Measurements from ENCODE around the gene BABAM2. TPM values are rescaled to one million over a fixed set of nuclear protein-coding genes. Genes with fewer than 3 reads are reported as not detected.
A peak's percentile ranks its signal among the peaks of the same experiment; 100 is the strongest.

The BABAM2 gene
- total RNA-seq, 2 donors from 2014 or later: 53.8 to 66.6 TPM

DNA sequence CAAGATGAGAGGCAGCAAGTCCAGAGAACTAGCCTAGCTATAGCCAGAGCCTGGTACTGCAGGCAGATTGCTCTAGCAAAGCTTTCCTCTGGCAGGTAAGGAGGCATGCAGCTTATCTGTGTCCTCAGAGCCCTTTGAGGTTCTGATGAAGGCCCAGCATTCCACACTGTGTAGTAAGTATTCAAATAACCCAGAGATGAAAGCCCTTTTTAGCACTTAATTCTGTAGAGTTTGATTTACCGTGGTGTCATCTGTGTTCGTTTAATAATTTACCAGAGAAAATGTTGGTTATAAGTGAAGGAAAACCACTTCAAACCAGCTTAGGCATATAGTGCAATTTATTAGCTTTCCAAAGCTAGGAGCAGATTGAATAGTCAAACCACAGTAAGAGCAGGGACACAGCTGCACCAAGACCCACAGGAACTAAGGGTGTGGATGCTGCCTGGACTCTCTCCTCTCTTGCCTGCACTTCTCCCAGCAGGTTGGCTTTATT, 226.6 kb downstream of the BABAM2 start:
- no peaks in the 10 kb centered on the region for H3K9me3 Mint-ChIP-seq
- peaks cover 20 to 25% of the 10 kb centered on the region in 2 donors for H3K4me1 Mint-ChIP-seq (ENCODE audit: low read depth in 2 of 2)
- H3K27ac Mint-ChIP-seq: no peak overlapping the region

DNA sequence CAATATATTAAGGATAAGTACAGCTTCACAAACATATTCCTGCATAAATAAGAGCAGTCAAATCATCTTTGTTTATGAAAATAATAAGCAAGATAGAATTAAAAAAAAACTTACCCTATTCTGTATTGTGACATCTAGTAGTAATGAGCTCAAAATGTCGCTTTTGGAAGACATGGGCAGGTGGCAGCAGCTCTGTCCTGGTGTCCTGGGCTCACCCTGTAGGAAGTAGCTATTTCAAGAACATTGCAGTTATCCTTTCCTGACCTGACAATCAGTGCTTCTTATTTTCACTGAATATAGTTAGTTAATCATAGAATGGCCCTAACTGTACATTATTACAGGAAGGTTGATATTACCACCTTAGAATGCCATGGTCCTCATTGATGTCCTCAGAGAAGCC, 229.1 kb downstream of the BABAM2 start:
- Mint-ChIP-seq H3K27ac (no peak overlapping the region), H3K9me3 (no peaks in the 10 kb centered on the region), H3K4me3 (no peak overlapping the region), H3K4me1 (ENCODE audit: low read depth in 2 of 2) (peaks cover 9 to 13% of the 10 kb centered on the region in 2 donors), H3K36me3 (no peaks in the 10 kb centered on the region), H3K27me3 (no peaks in the 10 kb centered on the region)
- DNase-seq (ENCODE audit: low spot score) (no peak), ATAC-seq (no peak)

More for the DNA sequence above, 226.6 kb downstream of the BABAM2 start:
- DNase-seq (ENCODE audit: low spot score) (no peak), ATAC-seq (no peak)
- Mint-ChIP-seq H3K36me3 (no peaks in the 10 kb centered on the region), H3K4me3 (no peak overlapping the region), H3K27me3 (no peaks in the 10 kb centered on the region)

DNA sequence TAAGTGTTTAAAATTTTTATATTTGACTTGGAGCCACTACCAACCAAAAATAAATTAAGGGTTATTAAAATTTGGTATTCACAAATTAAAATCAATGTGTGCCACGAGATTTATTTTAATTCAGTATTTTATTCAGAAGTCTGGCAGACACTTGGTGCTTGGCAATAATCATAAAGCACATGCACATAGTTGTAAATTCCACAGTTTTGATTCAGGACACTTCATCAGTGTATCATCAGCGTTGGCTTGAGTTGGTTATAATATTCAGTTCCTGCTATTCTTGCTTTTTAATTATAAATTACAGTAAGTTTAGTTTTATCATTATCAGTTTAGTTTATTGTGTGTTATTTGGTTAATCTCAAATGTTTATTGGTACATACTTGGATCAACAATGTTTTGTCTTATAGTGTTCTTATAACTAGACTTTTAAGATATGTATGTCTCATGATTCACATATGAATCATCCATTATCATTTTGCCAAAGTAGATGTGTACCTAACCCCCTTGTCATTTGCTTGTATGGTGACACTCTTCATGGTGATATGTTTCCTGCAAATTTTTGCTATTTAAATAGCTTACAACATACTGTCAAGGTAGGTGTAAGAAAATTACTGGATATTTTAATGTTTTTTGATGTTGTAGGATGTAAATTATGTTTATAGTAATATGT, 237.9 kb downstream of the BABAM2 start:
- ATAC-seq (no peak), DNase-seq (ENCODE audit: low spot score) (no peak)
- Mint-ChIP-seq H3K27ac (no peak overlapping the region), H3K27me3 (no peaks in the 10 kb centered on the region), H3K4me1 (ENCODE audit: low read depth in 2 of 2) (peaks cover 0 to 3% of the 10 kb centered on the region in 2 donors), H3K4me3 (no peak overlapping the region), H3K9me3 (no peaks in the 10 kb centered on the region), H3K36me3 (peaks cover 11% of the 10 kb centered on the region)

DNA sequence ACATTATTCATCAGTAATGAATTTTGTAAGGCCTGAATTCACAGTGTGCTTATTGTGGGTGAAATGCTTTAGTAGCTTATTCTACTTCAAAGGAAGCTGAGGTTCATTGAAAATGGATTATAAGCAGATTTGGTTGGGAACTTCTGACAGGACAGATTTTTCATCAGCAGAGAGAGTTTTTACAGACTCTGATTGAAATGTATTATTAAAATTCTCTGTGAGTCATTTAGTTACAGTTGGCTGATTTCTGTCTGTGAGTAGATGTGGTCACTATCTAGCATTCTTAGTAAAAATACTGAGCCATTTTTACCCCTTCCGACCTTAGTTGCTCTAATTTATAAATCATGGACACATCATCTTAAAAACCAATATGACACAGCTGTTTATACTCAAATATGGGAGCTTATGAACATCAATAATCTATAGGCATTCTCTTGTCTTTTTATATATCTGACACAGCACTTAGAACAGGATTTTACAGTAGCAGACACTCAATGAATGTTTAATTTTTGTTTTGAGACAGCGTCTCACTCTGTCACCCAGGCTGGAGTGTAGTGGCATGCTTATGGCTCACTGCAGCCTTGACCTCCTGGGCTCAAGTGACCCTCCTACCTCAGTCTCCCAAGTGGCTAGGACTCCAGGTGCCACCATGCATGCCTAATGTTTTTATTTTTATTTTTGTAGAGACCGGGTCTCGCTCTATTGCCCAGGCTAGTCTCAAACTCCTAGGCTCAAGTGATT, 239.6 kb downstream of the BABAM2 start:
- no peak for ATAC-seq
- H3K4me1 Mint-ChIP-seq (ENCODE audit: low read depth in 2 of 2): peaks cover 12 to 15% of the 10 kb centered on the region in 2 donors
- H3K36me3 Mint-ChIP-seq: peaks cover 11% of the 10 kb centered on the region
- no peaks in the 10 kb centered on the region for H3K27me3 Mint-ChIP-seq
- no peak overlapping the region for H3K4me3 Mint-ChIP-seq
- DNase-seq (ENCODE audit: low spot score): no peak
- no peaks in the 10 kb centered on the region for H3K9me3 Mint-ChIP-seq
- H3K27ac Mint-ChIP-seq: no peak overlapping the region

DNA sequence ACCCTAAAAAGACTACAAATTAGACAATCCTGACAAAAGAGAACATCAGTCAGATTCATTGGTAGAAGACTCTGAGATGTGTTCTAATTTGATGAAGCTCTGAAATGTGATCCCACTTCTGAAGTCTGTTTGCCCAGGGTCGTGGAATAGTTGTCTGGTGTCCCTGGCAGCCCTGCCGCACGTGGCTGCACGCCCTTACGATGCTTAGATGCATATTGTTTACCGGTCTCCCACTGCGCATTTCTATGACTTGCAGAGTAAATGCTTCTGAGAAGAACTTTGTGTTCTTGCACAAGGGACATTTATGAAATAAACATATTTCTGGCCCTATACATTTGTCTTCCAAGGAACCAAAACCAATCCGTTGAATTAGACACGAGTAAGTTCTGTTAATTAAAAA, 243.2 kb downstream of the BABAM2 start:
- no peak overlapping the region for H3K4me3 Mint-ChIP-seq
- H3K9me3 Mint-ChIP-seq: no peaks in the 10 kb centered on the region
- H3K27ac Mint-ChIP-seq: peak overlapping the region in 1 of 2 donors; percentile 22
- no peaks in the 10 kb centered on the region for H3K27me3 Mint-ChIP-seq
- DNase-seq (ENCODE audit: low spot score): no peak
- ATAC-seq: no peak
- H3K36me3 Mint-ChIP-seq: peaks cover 5% of the 10 kb centered on the region
- peaks cover 27 to 28% of the 10 kb centered on the region in 2 donors for H3K4me1 Mint-ChIP-seq (ENCODE audit: low read depth in 2 of 2)

DNA sequence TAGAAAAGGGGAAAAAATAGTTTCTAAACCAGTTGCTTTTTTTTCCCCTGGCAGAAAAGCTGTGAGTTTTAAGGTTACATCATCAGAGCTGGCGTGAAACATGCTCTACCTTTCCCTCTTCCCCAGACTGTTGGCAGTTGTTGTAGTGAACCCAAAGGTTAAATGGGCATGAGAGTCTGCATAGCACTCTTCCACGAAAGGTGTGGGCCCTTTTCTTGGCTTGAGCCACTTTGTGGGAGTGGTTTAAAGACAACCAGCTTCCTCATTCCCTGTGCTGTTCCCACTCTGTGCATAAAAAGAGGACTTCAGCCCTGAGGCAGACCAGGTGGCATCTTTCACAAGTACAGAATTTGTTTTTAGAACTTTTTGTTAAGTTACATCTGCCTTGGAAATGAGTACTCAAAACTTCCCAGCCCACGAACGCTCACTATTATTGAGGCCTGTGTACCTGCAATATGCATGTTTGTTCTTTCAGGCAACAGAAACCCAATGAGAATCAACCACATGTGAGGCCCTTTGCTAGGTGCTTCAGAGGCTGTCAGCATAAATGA, 243.8 kb downstream of the BABAM2 start:
- no peak for DNase-seq (ENCODE audit: low spot score)

DNA sequence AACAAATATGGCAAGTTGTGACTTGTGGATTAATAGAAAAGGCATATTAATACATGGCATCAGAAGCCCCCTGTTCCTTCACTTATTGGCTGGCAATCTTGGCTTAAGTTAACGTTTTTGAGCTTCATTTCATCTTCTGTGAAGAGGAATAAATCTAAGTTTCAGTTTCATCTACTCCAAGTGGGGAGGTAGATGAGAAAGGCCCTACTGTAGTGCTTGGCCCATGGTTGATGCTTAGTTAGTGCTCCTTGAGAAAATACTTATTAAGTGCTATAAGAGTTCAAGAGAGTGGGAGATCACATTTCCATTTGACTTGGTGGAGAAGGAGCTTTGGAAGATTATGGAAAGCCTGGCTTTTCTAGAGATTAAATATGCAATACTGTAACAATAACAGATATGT, 244.3 kb downstream of the BABAM2 start:
- Mint-ChIP-seq H3K27ac (peak overlapping the region; percentile 1 to 22), H3K4me3 (peak overlapping the region; percentile 21), H3K36me3 (peaks cover 5% of the 10 kb centered on the region), H3K9me3 (no peaks in the 10 kb centered on the region), H3K27me3 (no peaks in the 10 kb centered on the region), H3K4me1 (ENCODE audit: low read depth in 2 of 2) (peaks cover 27 to 28% of the 10 kb centered on the region in 2 donors)
- no peak for DNase-seq (ENCODE audit: low spot score)
- no peak for ATAC-seq

More for the DNA sequence above, 243.8 kb downstream of the BABAM2 start:
- Mint-ChIP-seq H3K27me3 (no peaks in the 10 kb centered on the region), H3K36me3 (peaks cover 5% of the 10 kb centered on the region), H3K9me3 (no peaks in the 10 kb centered on the region), H3K27ac (peak overlapping the region; percentile 1 to 22), H3K4me3 (peak overlapping the region; percentile 21), H3K4me1 (ENCODE audit: low read depth in 2 of 2) (peaks cover 27 to 28% of the 10 kb centered on the region in 2 donors)
- ATAC-seq: no peak

DNA sequence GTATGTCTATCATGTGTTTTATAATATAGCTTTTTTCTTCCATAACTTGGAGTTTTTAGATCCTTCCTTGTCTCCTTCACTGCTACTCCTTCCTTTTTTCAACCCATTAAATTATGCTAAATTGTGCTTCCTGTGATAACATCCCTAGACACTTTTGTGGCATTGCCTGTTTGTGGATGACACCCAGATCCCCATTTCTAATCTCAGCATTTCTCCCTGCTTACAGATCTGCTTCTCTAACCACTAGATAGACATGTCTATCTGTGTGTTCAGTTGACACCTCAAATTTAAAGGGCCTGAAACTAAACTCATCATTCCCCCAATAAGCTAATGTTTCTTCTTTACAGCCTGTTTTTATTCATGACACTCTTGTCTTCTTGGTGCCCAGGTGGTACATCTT, 244.8 kb downstream of the BABAM2 start:
- peak overlapping the region; percentile 1 to 22 for H3K27ac Mint-ChIP-seq
- peaks cover 5% of the 10 kb centered on the region for H3K36me3 Mint-ChIP-seq
- H3K4me1 Mint-ChIP-seq (ENCODE audit: low read depth in 2 of 2): peaks cover 27 to 28% of the 10 kb centered on the region in 2 donors
- ATAC-seq: no peak
- H3K27me3 Mint-ChIP-seq: no peaks in the 10 kb centered on the region
- no peaks in the 10 kb centered on the region for H3K9me3 Mint-ChIP-seq
- DNase-seq (ENCODE audit: low spot score): no peak
- H3K4me3 Mint-ChIP-seq: peak overlapping the region; percentile 21

DNA sequence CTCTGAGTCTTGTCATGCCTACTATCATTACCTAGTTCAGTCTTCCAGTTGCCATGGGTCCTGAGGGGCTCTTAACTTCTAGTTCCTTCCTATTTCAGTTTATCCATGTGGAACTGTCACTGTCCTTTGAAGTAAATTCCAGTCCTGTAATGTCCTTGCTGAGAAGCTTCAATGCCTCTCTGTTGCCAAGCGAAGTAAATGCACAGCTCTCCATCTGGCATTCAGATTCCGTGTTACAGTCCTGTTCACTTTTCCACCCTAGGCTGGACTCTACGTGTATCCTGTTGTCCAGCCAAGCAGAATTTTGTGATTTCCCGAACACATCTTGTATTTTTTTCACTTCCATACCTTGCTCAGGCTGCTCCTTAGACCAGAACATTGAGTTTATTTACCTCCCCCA, 245.3 kb downstream of the BABAM2 start:
- H3K27ac Mint-ChIP-seq: peak overlapping the region; percentile 1 to 22

DNA sequence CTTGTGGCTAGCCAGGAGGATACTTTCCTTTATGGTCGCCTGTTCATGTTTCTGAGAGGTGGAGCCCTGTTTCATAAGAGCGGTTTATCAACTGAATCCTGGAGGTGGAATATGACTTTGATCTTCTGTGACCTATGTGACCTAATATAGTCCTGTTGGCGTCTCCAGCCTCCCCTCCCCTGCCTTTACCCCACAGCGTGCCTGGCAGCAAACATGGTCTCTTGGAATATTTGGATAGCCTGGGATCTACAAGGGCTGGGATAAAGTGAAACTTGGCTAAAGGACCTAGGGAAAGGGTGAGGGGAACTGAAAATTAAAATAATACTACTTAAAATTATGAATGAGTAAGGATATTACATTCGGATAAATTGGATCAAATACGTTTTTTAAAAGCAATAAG, 246.0 kb downstream of the BABAM2 start:
- peaks cover 5% of the 10 kb centered on the region for H3K36me3 Mint-ChIP-seq
- peak overlapping the region in 1 of 2 donors; percentile 22 for H3K27ac Mint-ChIP-seq
- H3K4me1 Mint-ChIP-seq (ENCODE audit: low read depth in 2 of 2): peaks cover 27 to 30% of the 10 kb centered on the region in 2 donors
- DNase-seq (ENCODE audit: low spot score): no peak
- ATAC-seq: no peak
- H3K4me3 Mint-ChIP-seq: no peak overlapping the region
- H3K9me3 Mint-ChIP-seq: no peaks in the 10 kb centered on the region
- H3K27me3 Mint-ChIP-seq: no peaks in the 10 kb centered on the region

More for the DNA sequence above, 245.3 kb downstream of the BABAM2 start:
- DNase-seq (ENCODE audit: low spot score) (no peak), ATAC-seq (no peak)
- peaks cover 27 to 28% of the 10 kb centered on the region in 2 donors for H3K4me1 Mint-ChIP-seq (ENCODE audit: low read depth in 2 of 2)
- H3K36me3 Mint-ChIP-seq: peaks cover 5% of the 10 kb centered on the region
- H3K4me3 Mint-ChIP-seq: peak overlapping the region; percentile 21
- H3K27me3 Mint-ChIP-seq: no peaks in the 10 kb centered on the region
- no peaks in the 10 kb centered on the region for H3K9me3 Mint-ChIP-seq

DNA sequence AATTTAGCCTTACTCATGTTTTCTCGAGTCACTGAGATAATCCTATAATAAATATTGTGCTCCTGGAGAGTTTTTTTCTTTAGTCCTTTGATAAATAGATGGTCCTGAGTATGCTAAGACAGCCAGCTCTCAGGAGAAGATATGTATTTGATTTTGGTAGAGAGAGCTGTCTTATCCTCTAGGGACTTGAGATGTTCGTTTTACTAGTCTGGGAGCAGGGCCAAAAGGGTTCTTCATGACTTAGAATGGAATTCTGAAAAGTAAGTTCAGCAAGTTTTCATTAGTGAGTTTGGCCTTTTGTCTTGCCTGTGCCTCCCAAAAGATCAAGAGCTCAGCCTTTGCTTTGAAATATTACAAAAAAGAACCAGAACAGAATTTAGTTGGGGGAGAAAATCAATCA, 246.7 kb downstream of the BABAM2 start:
- no peaks in the 10 kb centered on the region for H3K9me3 Mint-ChIP-seq
- H3K27ac Mint-ChIP-seq: no peak overlapping the region
- DNase-seq (ENCODE audit: low spot score): no peak
- no peak overlapping the region for H3K4me3 Mint-ChIP-seq
- ATAC-seq: no peak
- H3K36me3 Mint-ChIP-seq: peaks cover 4% of the 10 kb centered on the region
- H3K27me3 Mint-ChIP-seq: no peaks in the 10 kb centered on the region
- H3K4me1 Mint-ChIP-seq (ENCODE audit: low read depth in 2 of 2): peaks cover 27 to 33% of the 10 kb centered on the region in 2 donors

DNA sequence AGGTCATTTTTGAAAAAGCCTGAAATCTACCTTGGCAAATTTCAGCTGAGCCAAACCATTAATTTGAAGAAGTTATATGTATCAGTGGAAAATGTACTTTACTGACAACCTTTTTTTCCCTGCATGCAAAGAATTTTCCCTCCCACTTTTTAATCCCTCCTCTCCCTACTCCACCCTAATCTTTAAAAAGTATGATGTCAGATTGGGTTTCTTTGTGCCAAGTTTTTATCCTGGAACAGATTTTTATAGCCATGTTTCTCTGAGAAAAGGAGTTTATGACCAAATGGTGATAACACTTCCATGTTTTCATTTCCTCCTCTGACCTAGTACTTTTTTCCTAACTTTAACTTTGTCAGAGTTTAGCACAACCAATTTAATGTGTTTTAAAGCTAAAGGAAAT, 251.9 kb downstream of the BABAM2 start:
- H3K9me3 Mint-ChIP-seq: no peaks in the 10 kb centered on the region
- H3K36me3 Mint-ChIP-seq: no peaks in the 10 kb centered on the region
- DNase-seq (ENCODE audit: low spot score) (no peak), ATAC-seq (no peak)
- H3K4me3 Mint-ChIP-seq: no peak overlapping the region
- H3K4me1 Mint-ChIP-seq (ENCODE audit: low read depth in 2 of 2): peaks cover 3 to 5% of the 10 kb centered on the region in 2 donors
- no peaks in the 10 kb centered on the region for H3K27me3 Mint-ChIP-seq
- H3K27ac Mint-ChIP-seq: peak overlapping the region in 1 of 2 donors; percentile 28

DNA sequence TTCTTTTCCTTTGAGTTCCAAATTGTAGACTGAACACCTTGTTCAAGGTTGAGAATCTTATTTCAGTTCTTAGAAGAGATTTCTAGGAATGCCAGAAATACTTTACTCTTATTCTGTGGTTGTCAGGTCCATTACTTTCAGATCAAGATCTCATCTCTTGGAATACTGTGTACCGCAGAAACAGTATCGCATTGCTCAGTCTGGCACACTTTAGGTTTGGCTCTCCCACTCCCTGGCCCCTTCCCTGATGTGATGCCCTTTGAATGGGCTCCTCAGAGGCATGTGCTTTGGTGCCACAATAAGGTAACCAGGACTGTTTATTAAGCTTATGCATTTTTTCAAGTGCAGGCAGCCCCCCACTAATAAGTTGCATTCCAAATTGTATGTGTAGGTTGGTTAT, 257.5 kb downstream of the BABAM2 start:
- Mint-ChIP-seq H3K4me3 (no peak overlapping the region), H3K36me3 (no peaks in the 10 kb centered on the region), H3K27me3 (no peaks in the 10 kb centered on the region), H3K9me3 (no peaks in the 10 kb centered on the region), H3K27ac (no peak overlapping the region), H3K4me1 (ENCODE audit: low read depth in 2 of 2) (no peaks in the 10 kb centered on the region)
- no peak for DNase-seq (ENCODE audit: low spot score)
- ATAC-seq: no peak

DNA sequence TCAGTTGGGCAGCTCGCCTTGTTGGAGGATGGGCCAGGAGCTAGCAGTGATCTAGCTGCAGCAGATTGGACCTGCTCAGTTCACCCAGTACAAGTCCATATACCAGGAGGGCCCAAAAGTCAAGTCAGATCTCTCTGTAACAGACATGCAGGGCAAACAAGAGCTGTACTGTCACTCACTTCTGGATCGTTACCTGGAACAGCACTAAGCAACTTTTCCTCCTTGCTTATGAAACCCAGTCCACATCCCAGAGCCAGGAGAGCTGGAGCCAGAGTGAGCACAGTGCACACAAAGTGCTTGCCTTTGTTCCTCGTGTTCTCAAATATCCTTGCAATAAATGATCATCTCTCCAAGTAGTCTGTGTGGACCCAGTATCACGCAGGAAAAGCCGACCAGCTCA, 258.0 kb downstream of the BABAM2 start:
- Mint-ChIP-seq H3K27me3 (no peaks in the 10 kb centered on the region), H3K9me3 (no peaks in the 10 kb centered on the region)

More for the DNA sequence above, 258.0 kb downstream of the BABAM2 start:
- Mint-ChIP-seq H3K27ac (no peak overlapping the region), H3K36me3 (no peaks in the 10 kb centered on the region), H3K4me1 (ENCODE audit: low read depth in 2 of 2) (no peaks in the 10 kb centered on the region), H3K4me3 (no peak overlapping the region)
- DNase-seq (ENCODE audit: low spot score) (no peak), ATAC-seq (no peak)
